HepG2 (cell line): Measurements from ENCODE around the gene BCAN. TPM values are rescaled to one million over a fixed set of nuclear protein-coding genes. Genes with fewer than 3 reads are reported as not detected.
A peak's percentile ranks its signal among the peaks of the same experiment; 100 is the strongest.

ENCODE experiments used
- ATAC-seq: fragments of 200-7000 bp; cut with Tn5 transposase; 3 replicates; pipeline ENCODE4 v1.9.1; 2020; ENCODE audit warnings: mild to moderate bottlenecking, moderate library complexity
- Bru-seq: library from RNA; stranded (reverse); fragments of 400-500 nt; gene quantifications from one replicate; lab custom pipeline; 2021; lab: Mats Ljungman, UMichigan
- BruChase-seq, 2 experiments: library from RNA; stranded (reverse); fragments of 400-500 nt; gene quantifications; one replicate each; lab custom pipeline; 2021; lab: Mats Ljungman, UMichigan
- BruUV-seq: library from RNA; stranded (reverse); fragments of 400-500 nt; replicated peaks from 2 replicates; lab custom pipeline; 2021; lab: Mats Ljungman, UMichigan
- CTCF ChIA-PET: fragments of 300-600 bp; formaldehyde crosslinking; extraction: SDS; loops from one replicate; lab custom pipeline; 2021; ENCODE audit warnings: low total read pairs, inconsistent platforms, low intra/inter-chr PET ratio; lab: Yijun Ruan, JAX
- POLR2A ChIA-PET: fragments of 350-600 bp; sonication (Branson Sonifier 250); formaldehyde crosslinking; loops from one replicate; lab custom pipeline; 2020; ENCODE audit warnings: antibody characterized with exemption, inconsistent platforms; lab: Yijun Ruan, JAX
- DNase-seq: peaks from one replicate; pipeline ENCODE4 v3.0.0-alpha.2; 2015; ENCODE audit warnings: low spot score
- FAIRE-seq: peaks from 3 replicates; lab custom pipeline; 2011; peaks lifted over from hg19 to GRCh38; lab: Jason Lieb, UNC
- H2AFZ ChIP-seq: one replicate; pipeline ENCODE4 v1.6.1; 2011; ENCODE audit warnings: low read length, inconsistent platforms
- H3K27ac ChIP-seq: fragments of 300-600 bp; 3 replicates; pipeline ENCODE4 v1.8.0; 2011; ENCODE audit warnings: mixed run types, mild to moderate bottlenecking, mixed read lengths, low read length, inconsistent platforms; ENCODE audit not compliant: insufficient read depth; ENCODE audit errors: extremely low read length
- H3K27me3 ChIP-seq, 2 experiments: fragments of 200-600 bp in 1 of 2; 2 replicates in 1 of 2; 3 replicates in 1 of 2; pipeline versions ENCODE4 v1.6.0 to v1.8.0; 2011; ENCODE audit warnings: low read length in 2 of 2, mild to moderate bottlenecking in 2 of 2, moderate library complexity in 2 of 2, inconsistent platforms in 1 of 2; ENCODE audit not compliant: insufficient read depth in 2 of 2, control insufficient read depth in 1 of 2
- H3K36me3 ChIP-seq, 2 experiments: fragments of 200-600 bp in 1 of 2; replicated peaks in 1 of 2; 2 replicates in 1 of 2; 3 replicates in 1 of 2; pipeline versions ENCODE4 v1.5.1 to v1.8.0; 2011; ENCODE audit warnings: low read length in 2 of 2, inconsistent platforms in 1 of 2; ENCODE audit not compliant: insufficient read depth in 2 of 2, control insufficient read depth in 1 of 2
- H3K4me1 ChIP-seq: 2 replicates; pipeline ENCODE4 v1.5.1; 2012; ENCODE audit warnings: low read length, inconsistent platforms; ENCODE audit not compliant: insufficient read depth
- H3K4me2 ChIP-seq: 2 replicates; pipeline ENCODE4 v1.6.0; 2011; ENCODE audit warnings: low read depth, low read length, inconsistent platforms
- H3K4me3 ChIP-seq, 3 experiments: fragments of 200-600 bp in 1 of 3; sonication (generic), shearing (Covaris generic) in 1 of 3; replicated peaks in 1 of 3; 2 replicates each; pipeline ENCODE4 v1.5.1; 2011 to 2016; ENCODE audit warnings: low read length in 3 of 3, inconsistent platforms in 2 of 3, low read depth in 2 of 3, mild to moderate bottlenecking in 2 of 3, control low read depth in 1 of 3, mixed read lengths in 1 of 3; ENCODE audit not compliant: insufficient read depth in 1 of 3
- H3K79me2 ChIP-seq: one replicate; pipeline ENCODE4 v1.6.1; 2011; ENCODE audit warnings: low read length, inconsistent platforms; ENCODE audit not compliant: insufficient read depth
- H3K9ac ChIP-seq: 2 replicates; pipeline ENCODE4 v1.6.0; 2011; ENCODE audit warnings: mild to moderate bottlenecking, low read depth, low read length, inconsistent platforms; ENCODE audit not compliant: insufficient read depth
- H3K9me3 ChIP-seq: 2 replicates; pipeline ENCODE4 v1.5.1; 2012; ENCODE audit warnings: mild to moderate bottlenecking, low read length
- H4K20me1 ChIP-seq: 2 replicates; pipeline ENCODE4 v1.6.0; 2011; ENCODE audit warnings: inconsistent platforms, mild to moderate bottlenecking, low read length, moderate library complexity; ENCODE audit not compliant: insufficient read depth
- HNRNPK ChIP-seq: fragments of 200-400 bp; formaldehyde crosslinking; IDR thresholded peaks from 2 replicates; pipeline ENCODE4 v1.6.1; 2018; ENCODE audit warnings: low read length, low read depth, moderate library complexity, mild to moderate bottlenecking; ENCODE audit not compliant: poor library complexity, severe bottlenecking
- NRL ChIP-seq: sonication (generic); formaldehyde crosslinking; IDR thresholded peaks from 2 replicates; pipeline ENCODE4 v1.5.0; 2020; ENCODE audit warnings: missing genetic modification reagents, mild to moderate bottlenecking, moderate library complexity, borderline replicate concordance
- STAT6 ChIP-seq: sonication (generic); formaldehyde crosslinking; IDR thresholded peaks from 2 replicates; pipeline ENCODE4 v1.4.0; 2020; ENCODE audit warnings: missing genetic modification reagents, mild to moderate bottlenecking, borderline replicate concordance
- WGBS: methylation state at CpG from one replicate; pipeline ENCODE4 v1.1.6; 2017; ENCODE audit warnings: low lambda C conversion rate; 5-methylcytosine and 5-hydroxymethylcytosine counted together
- in situ Hi-C: cut with HindIII; loops from 2 replicates; pipeline ENCODE4 v1.10.0; 2017; ENCODE audit warnings: low pct_unique_long_range_greater_than_20kb; ENCODE audit not compliant: extremely low pct_ligation_motif_present
- intact Hi-C: fragments of 100-400 bp; cut with micrococcal nuclease; formaldehyde crosslinking; loops from one replicate; pipeline ENCODE4 v1.10.0; 2022; ENCODE audit not compliant: unreplicated experiment
- long read RNA-seq, 2 experiments: library from RNA in 1 of 2; library from polyadenylated mRNA in 1 of 2; stranded (forward) in 1 of 2; unstranded in 1 of 2; transcript quantifications; one replicate each; pipeline ENCODE4 v2.0.0, GENCODE V29; 2019 to 2022
- polyA minus RNA-seq, 3 experiments: library from RNA; depleted of rRNA, polyadenylated mRNA; stranded (reverse); fragments of >200 nt; gene quantifications; 2 replicates each; pipeline ENCODE4 v1.2.3, GENCODE V29; 2011; ENCODE audit warnings: low replicate concordance in 1 of 3
- polyA plus RNA-seq, 8 experiments: library from polyadenylated mRNA; depleted of rRNA in 3 of 8; stranded (reverse) in 7 of 8; unstranded in 1 of 8; fragments of >200 nt; fragmentation: Illumina TruSeq in 4 of 8; extraction: Trizol in 4 of 8; gene quantifications; 2 replicates each; pipeline versions ENCODE4 v1.2.1 to v1.2.3, GENCODE V29; 2011 to 2016; ENCODE audit warnings: low read depth in 4 of 8, missing spikeins in 1 of 8, mixed read lengths in 1 of 8; ENCODE audit not compliant: insufficient read depth in 1 of 8
- total RNA-seq, 5 experiments: library from RNA; depleted of rRNA; stranded (reverse); fragments of >200 nt; fragmentation: Illumina TruSeq; extraction: Trizol; gene quantifications; 2 replicates each; pipeline ENCODE4 v1.2.3, GENCODE V29; 2016; ENCODE audit warnings: low read depth in 1 of 5

The BCAN gene
- total RNA-seq (2016; rRNA removed; fragmentation: Illumina TruSeq; extraction: Trizol) (not detected in 2 replicates), polyA plus RNA-seq (2011; rRNA removed) (not detected in 2 replicates), polyA minus RNA-seq (2011; rRNA and poly(A)+ RNA removed; ENCODE audit: low replicate concordance) (not detected in 2 replicates), Bru-seq, nascent RNA (not detected), BruChase-seq, experiment 1, labeled RNA remaining after a 6-hour chase (percentile 6 among the genes with signal in this experiment), BruChase-seq, experiment 2, labeled RNA remaining after a 2-hour chase (percentile 6 among the genes with signal in this experiment)
- not detected in 2 replicates for total RNA-seq (2016; cell fraction: cytosol; rRNA removed; fragmentation: Illumina TruSeq; extraction: Trizol; ENCODE audit: low read depth)
- not detected in 2 replicates for total RNA-seq (2016; cell fraction: insoluble cytoplasmic fraction; rRNA removed; fragmentation: Illumina TruSeq; extraction: Trizol)
- not detected in 2 replicates for total RNA-seq (2016; cell fraction: membrane; rRNA removed; fragmentation: Illumina TruSeq; extraction: Trizol)
- not detected in 2 replicates for total RNA-seq (2016; cell fraction: nucleus; rRNA removed; fragmentation: Illumina TruSeq; extraction: Trizol)
- not detected in 2 replicates for polyA plus RNA-seq (2011; cell fraction: cytosol; rRNA removed)
- polyA plus RNA-seq (2011; cell fraction: nucleus; rRNA removed): 0.24 TPM in 1 of 2 replicates, not detected in the other
- 0.21 TPM in 2 replicates for polyA plus RNA-seq (2012)
- polyA plus RNA-seq (2016; cell fraction: cytosol; fragmentation: Illumina TruSeq; extraction: Trizol; ENCODE audit: low read depth): not detected in 2 replicates
- polyA plus RNA-seq (2016; cell fraction: insoluble cytoplasmic fraction; fragmentation: Illumina TruSeq; extraction: Trizol; ENCODE audit: low read depth): not detected in 2 replicates
- polyA plus RNA-seq (2016; cell fraction: membrane; fragmentation: Illumina TruSeq; extraction: Trizol; ENCODE audit: low read depth): not detected in 2 replicates
- polyA plus RNA-seq (2016; cell fraction: nucleus; fragmentation: Illumina TruSeq; extraction: Trizol; ENCODE audit: insufficient read depth, low read depth): not detected in 2 replicates
- polyA minus RNA-seq (2011; cell fraction: cytosol; rRNA and poly(A)+ RNA removed): not detected in 2 replicates
- not detected in 2 replicates for polyA minus RNA-seq (2011; cell fraction: nucleus; rRNA and poly(A)+ RNA removed)
- long read RNA-seq, experiment 1: 0 reads
- long read RNA-seq, experiment 2: 0 reads

- no peak for FAIRE-seq
- H3K9me3 ChIP-seq: no peaks in the 10 kb centered on the region
- intact Hi-C loops (loop anchor here (1.0 kb wide), 1 partner anchor 18 kb away; no protein-coding TSS in a partner anchor), in situ Hi-C loops (no loop called here)
- H3K4me2 ChIP-seq: no peak within 1 kb of the TSS
- H3K4me1 ChIP-seq: peaks cover 17% of the 10 kb centered on the region
- no peak for ATAC-seq
- H3K4me3 ChIP-seq: no peak within 1 kb of the TSS
- WGBS: 88% methylated on average over 36 of the region's 46 CpGs
- BruUV-seq: no TSS peak
- POLR2A ChIA-PET: no interaction called here
- no peak for TF ChIP-seq NRL (CRISPR knock-in tag)
- peak; percentile 16 for TF ChIP-seq HNRNPK
- TF ChIP-seq STAT6: no peak
- H3K36me3 ChIP-seq: peaks cover 0 to 8% of the 10 kb centered on the region in 2 experiments; a peak in 2 of 5 replicates
- no peaks in the 10 kb centered on the region for H3K79me2 ChIP-seq
- H3K27me3 ChIP-seq: peaks cover 2 to 11% of the 10 kb centered on the region in 2 experiments; a peak in 3 of 5 replicates
- CTCF ChIA-PET: no interaction called here
- no peak within 1 kb of the TSS for H2AFZ ChIP-seq
- no peak for DNase-seq
- H4K20me1 ChIP-seq: peaks cover 40% of the 10 kb centered on the region
- no peak within 1 kb of the TSS for H3K9ac ChIP-seq
- no peak within 1 kb of the TSS for H3K27ac ChIP-seq
These were observed at the start of gene BCAN for GRCh38 chr1:156641761-156642264. Gene BCAN (plus strand): TSS chr1:156642117. CDS start chr1:156646055, 3,938 bp downstream.
